SK-N-SH treated with all-trans-retinoic acid at 6 μM for 48 hours (cell line): ENCODE measurements around the gene TNK1.

Source experiments
- ATAC-seq: fragments of 200-7000 bp; cut with Tn5 transposase; 3 replicates; pipeline ENCODE4 v1.9.1; 2020; ENCODE audit warnings: mild to moderate bottlenecking, moderate library complexity
- ARNTL ChIP-seq: fragments of 450-650 bp; formaldehyde crosslinking; IDR thresholded peaks from 2 replicates; pipeline ENCODE4 v1.5.0; 2020; ENCODE audit warnings: low read depth, mild to moderate bottlenecking, moderate library complexity, borderline replicate concordance
- BACH2 ChIP-seq: fragments of 250-450 bp; sonication (Bioruptor Pico); IDR thresholded peaks from 2 replicates; pipeline ENCODE4 v1.9.0; 2021; ENCODE audit warnings: mild to moderate bottlenecking, borderline replicate concordance
- CREB5 ChIP-seq: fragments of 250-450 bp; sonication (Bioruptor Pico); IDR thresholded peaks from 2 replicates; pipeline ENCODE4 v1.5.1; 2020; ENCODE audit warnings: low read depth, mild to moderate bottlenecking, moderate library complexity
- CSDC2 ChIP-seq: fragments of 250-450 bp; sonication (Bioruptor Pico); IDR thresholded peaks from 2 replicates; pipeline ENCODE4 v1.5.0; 2020; ENCODE audit warnings: mild to moderate bottlenecking, moderate library complexity
- CSRNP3 ChIP-seq: fragments of 250-450 bp; sonication (Bioruptor Pico); IDR thresholded peaks from 2 replicates; pipeline ENCODE4 v1.5.1; 2021; ENCODE audit warnings: mild to moderate bottlenecking, moderate library complexity
- ESRRG ChIP-seq: fragments of 250-450 bp; sonication (Bioruptor Pico); IDR thresholded peaks from 2 replicates; pipeline ENCODE4 v1.6.1; 2021; ENCODE audit warnings: mild to moderate bottlenecking
- GLIS3 ChIP-seq: fragments of 250-450 bp; sonication (Bioruptor Pico); IDR thresholded peaks from 2 replicates; pipeline ENCODE4 v1.5.0; 2020; ENCODE audit warnings: mild to moderate bottlenecking, moderate library complexity
- ISL1 ChIP-seq: fragments of 250-450 bp; sonication (Bioruptor Pico); IDR thresholded peaks from 2 replicates; pipeline ENCODE4 v2.1.2; 2022; ENCODE audit warnings: mild to moderate bottlenecking, moderate library complexity
- OSR1 ChIP-seq: fragments of 250-450 bp; sonication (Bioruptor Pico); IDR thresholded peaks from 2 replicates; pipeline ENCODE4 v1.8.0; 2022; ENCODE audit warnings: moderate library complexity, mild to moderate bottlenecking, inconsistent platforms
- PPARA ChIP-seq: fragments of 250-450 bp; sonication (Bioruptor Pico); IDR thresholded peaks from 2 replicates; pipeline ENCODE4 v1.5.0; 2020; ENCODE audit warnings: mild to moderate bottlenecking, borderline replicate concordance
- RARB ChIP-seq: fragments of 250-450 bp; sonication (Bioruptor Pico); IDR thresholded peaks from 2 replicates; pipeline ENCODE4 v1.8.0; 2021; ENCODE audit warnings: mild to moderate bottlenecking, moderate library complexity
- SNAI2 ChIP-seq: fragments of 250-450 bp; sonication (Bioruptor Pico); IDR thresholded peaks from 2 replicates; pipeline ENCODE4 v1.5.0; 2020; ENCODE audit warnings: mild to moderate bottlenecking, moderate library complexity
- TCF4 ChIP-seq: fragments of 250-450 bp; sonication (Bioruptor Pico); IDR thresholded peaks from 2 replicates; pipeline ENCODE4 v1.8.0; 2021; ENCODE audit warnings: mild to moderate bottlenecking, moderate library complexity, borderline replicate concordance
- TOX ChIP-seq: fragments of 250-450 bp; sonication (Bioruptor Pico); IDR thresholded peaks from 2 replicates; pipeline ENCODE4 v1.8.0; 2021; ENCODE audit warnings: mild to moderate bottlenecking, moderate library complexity, borderline replicate concordance
- ZC3H10 ChIP-seq: fragments of 250-450 bp; sonication (Bioruptor Pico); IDR thresholded peaks from 2 replicates; pipeline ENCODE4 v1.5.1; 2021; ENCODE audit warnings: mild to moderate bottlenecking, moderate library complexity
- ZFP3 ChIP-seq: fragments of 250-450 bp; sonication (Bioruptor Pico); IDR thresholded peaks from 2 replicates; pipeline ENCODE4 v1.5.0; 2020; ENCODE audit warnings: mild to moderate bottlenecking, moderate library complexity
- ZFP30 ChIP-seq: fragments of 450-650 bp; formaldehyde crosslinking; IDR thresholded peaks from 2 replicates; pipeline ENCODE4 v1.5.0; 2022; ENCODE audit warnings: mild to moderate bottlenecking, moderate library complexity
- ZNF565 ChIP-seq: fragments of 450-650 bp; formaldehyde crosslinking; conservative IDR thresholded peaks from 2 replicates; pipeline ENCODE4 v1.5.0; 2020; ENCODE audit warnings: low read depth, mild to moderate bottlenecking, moderate library complexity
- ZNF70 ChIP-seq: fragments of 450-650 bp; formaldehyde crosslinking; IDR thresholded peaks from 2 replicates; pipeline ENCODE4 v1.5.0; 2020; ENCODE audit warnings: mild to moderate bottlenecking, moderate library complexity
- ZNF8 ChIP-seq: fragments of 450-650 bp; formaldehyde crosslinking; IDR thresholded peaks from 2 replicates; pipeline ENCODE4 v1.5.0; 2020; ENCODE audit warnings: mild to moderate bottlenecking, moderate library complexity
- TF ChIP-seq, protein P1 (sequence below): fragments of 250-450 bp; sonication (Bioruptor Pico); IDR thresholded peaks from 2 replicates; pipeline ENCODE4 v1.5.0; 2020; ENCODE audit warnings: mild to moderate bottlenecking, moderate library complexity
- TF ChIP-seq, protein P2 (sequence below): fragments of 250-450 bp; sonication (Bioruptor Pico); IDR thresholded peaks from 2 replicates; pipeline ENCODE4 v1.8.0; 2021; ENCODE audit warnings: low read depth, mild to moderate bottlenecking, moderate library complexity, borderline replicate concordance
- TF ChIP-seq, protein P3 (sequence below): fragments of 250-450 bp; sonication (Bioruptor Pico); IDR thresholded peaks from 2 replicates; pipeline ENCODE4 v1.8.0; 2020; ENCODE audit warnings: mild to moderate bottlenecking, moderate library complexity, borderline replicate concordance

TNK1 gene

GRCh38 chr17:7352910-7353635 is 27.8 kb upstream of the TNK1 start:
- TF ChIP-seq CSRNP3 (CRISPR knock-in tag): no peak
- no peak for TF ChIP-seq GLIS3 (CRISPR knock-in tag)
- no peak for TF ChIP-seq ZFP30 (CRISPR knock-in tag)
- TF ChIP-seq ZC3H10 (CRISPR knock-in tag): no peak
- no peak for TF ChIP-seq ZNF70 (CRISPR knock-in tag)
- no peak for TF ChIP-seq ZNF8 (CRISPR knock-in tag)
- TF ChIP-seq PPARA (CRISPR knock-in tag): no peak
- no peak for TF ChIP-seq RARB
- TF ChIP-seq TCF4: no peak
- TF ChIP-seq, protein P1, sequence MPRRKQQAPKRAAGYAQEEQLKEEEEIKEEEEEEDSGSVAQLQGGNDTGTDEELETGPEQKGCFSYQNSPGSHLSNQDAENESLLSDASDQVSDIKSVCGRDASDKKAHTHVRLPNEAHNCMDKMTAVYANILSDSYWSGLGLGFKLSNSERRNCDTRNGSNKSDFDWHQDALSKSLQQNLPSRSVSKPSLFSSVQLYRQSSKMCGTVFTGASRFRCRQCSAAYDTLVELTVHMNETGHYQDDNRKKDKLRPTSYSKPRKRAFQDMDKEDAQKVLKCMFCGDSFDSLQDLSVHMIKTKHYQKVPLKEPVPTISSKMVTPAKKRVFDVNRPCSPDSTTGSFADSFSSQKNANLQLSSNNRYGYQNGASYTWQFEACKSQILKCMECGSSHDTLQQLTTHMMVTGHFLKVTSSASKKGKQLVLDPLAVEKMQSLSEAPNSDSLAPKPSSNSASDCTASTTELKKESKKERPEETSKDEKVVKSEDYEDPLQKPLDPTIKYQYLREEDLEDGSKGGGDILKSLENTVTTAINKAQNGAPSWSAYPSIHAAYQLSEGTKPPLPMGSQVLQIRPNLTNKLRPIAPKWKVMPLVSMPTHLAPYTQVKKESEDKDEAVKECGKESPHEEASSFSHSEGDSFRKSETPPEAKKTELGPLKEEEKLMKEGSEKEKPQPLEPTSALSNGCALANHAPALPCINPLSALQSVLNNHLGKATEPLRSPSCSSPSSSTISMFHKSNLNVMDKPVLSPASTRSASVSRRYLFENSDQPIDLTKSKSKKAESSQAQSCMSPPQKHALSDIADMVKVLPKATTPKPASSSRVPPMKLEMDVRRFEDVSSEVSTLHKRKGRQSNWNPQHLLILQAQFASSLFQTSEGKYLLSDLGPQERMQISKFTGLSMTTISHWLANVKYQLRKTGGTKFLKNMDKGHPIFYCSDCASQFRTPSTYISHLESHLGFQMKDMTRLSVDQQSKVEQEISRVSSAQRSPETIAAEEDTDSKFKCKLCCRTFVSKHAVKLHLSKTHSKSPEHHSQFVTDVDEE (CRISPR knock-in tag): no peak
- TF ChIP-seq SNAI2 (CRISPR knock-in tag): no peak
- TF ChIP-seq, protein P2, sequence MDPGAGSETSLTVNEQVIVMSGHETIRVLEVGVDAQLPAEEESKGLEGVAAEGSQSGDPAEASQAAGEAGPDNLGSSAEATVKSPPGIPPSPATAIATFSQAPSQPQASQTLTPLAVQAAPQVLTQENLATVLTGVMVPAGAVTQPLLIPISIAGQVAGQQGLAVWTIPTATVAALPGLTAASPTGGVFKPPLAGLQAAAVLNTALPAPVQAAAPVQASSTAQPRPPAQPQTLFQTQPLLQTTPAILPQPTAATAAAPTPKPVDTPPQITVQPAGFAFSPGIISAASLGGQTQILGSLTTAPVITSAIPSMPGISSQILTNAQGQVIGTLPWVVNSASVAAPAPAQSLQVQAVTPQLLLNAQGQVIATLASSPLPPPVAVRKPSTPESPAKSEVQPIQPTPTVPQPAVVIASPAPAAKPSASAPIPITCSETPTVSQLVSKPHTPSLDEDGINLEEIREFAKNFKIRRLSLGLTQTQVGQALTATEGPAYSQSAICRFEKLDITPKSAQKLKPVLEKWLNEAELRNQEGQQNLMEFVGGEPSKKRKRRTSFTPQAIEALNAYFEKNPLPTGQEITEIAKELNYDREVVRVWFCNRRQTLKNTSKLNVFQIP (CRISPR knock-in tag): no peak
- TF ChIP-seq ESRRG (CRISPR knock-in tag): no peak
- no peak for TF ChIP-seq ZNF565
- no peak for TF ChIP-seq ARNTL (CRISPR knock-in tag)
- no peak for TF ChIP-seq BACH2 (CRISPR knock-in tag)
- no peak for TF ChIP-seq ZFP3 (CRISPR knock-in tag)
- TF ChIP-seq, protein P3, sequence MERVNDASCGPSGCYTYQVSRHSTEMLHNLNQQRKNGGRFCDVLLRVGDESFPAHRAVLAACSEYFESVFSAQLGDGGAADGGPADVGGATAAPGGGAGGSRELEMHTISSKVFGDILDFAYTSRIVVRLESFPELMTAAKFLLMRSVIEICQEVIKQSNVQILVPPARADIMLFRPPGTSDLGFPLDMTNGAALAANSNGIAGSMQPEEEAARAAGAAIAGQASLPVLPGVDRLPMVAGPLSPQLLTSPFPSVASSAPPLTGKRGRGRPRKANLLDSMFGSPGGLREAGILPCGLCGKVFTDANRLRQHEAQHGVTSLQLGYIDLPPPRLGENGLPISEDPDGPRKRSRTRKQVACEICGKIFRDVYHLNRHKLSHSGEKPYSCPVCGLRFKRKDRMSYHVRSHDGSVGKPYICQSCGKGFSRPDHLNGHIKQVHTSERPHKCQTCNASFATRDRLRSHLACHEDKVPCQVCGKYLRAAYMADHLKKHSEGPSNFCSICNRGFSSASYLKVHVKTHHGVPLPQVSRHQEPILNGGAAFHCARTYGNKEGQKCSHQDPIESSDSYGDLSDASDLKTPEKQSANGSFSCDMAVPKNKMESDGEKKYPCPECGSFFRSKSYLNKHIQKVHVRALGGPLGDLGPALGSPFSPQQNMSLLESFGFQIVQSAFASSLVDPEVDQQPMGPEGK (CRISPR knock-in tag): no peak
- TF ChIP-seq OSR1 (CRISPR knock-in tag): no peak
- no peak for TF ChIP-seq CSDC2 (CRISPR knock-in tag)
- no peak for ATAC-seq

DNA sequence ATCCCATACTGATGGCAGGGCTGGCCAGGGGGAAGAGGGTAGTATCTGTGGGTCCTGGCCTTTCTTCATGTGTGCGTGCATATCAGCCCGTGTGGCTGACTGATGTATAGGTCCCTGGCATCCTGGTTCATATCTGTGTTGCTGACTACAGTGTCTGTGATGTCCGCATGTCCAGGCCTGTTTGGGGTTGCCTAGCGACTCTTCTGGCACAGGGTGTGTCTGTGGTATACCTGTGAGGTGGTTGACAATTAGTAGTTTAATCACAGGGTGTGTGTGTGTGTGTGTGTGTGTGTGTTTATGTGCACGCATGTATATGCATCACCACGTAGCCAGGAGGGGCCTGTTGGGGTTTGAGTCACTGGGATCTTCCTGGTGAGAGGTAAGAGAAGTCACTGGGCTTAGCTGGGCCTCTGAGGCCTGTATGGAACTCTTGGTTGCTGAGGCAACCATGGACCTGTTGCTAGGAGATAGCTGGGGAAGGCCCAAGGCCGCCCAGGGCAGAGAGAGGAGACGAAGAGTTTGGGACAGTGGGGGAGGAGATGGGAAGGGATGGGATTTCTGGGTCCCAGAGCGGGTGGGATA is 26.5 kb upstream of the TNK1 start:
- no peak for ATAC-seq
- TF ChIP-seq TCF4 (no peak), BACH2 (CRISPR knock-in tag) (no peak), SNAI2 (CRISPR knock-in tag) (no peak), ZNF70 (CRISPR knock-in tag) (no peak), ARNTL (CRISPR knock-in tag) (no peak), CSDC2 (CRISPR knock-in tag) (no peak), ISL1 (CRISPR knock-in tag) (no peak), ZFP30 (CRISPR knock-in tag) (no peak), TOX (CRISPR knock-in tag) (no peak), GLIS3 (CRISPR knock-in tag) (no peak), ZNF565 (no peak), CSRNP3 (CRISPR knock-in tag) (no peak), CREB5 (CRISPR knock-in tag) (no peak)
